GM12878 (cell line): ENCODE data around the gene PPIA. TPM values are rescaled to one million over a fixed set of nuclear protein-coding genes. Genes with fewer than 3 reads are reported as not detected.

Source experiments
- ATAC-seq: fragments of 200-7000 bp; cut with Tn5 transposase; 3 replicates; pipeline ENCODE4 v1.9.1; 2020; ENCODE audit warnings: mild to moderate bottlenecking, moderate library complexity
- BruUV-seq: library from RNA; stranded (reverse); fragments of 400-500 nt; replicated peaks from 2 replicates; lab custom pipeline; 2021; lab: Mats Ljungman, UMichigan
- CTCF ChIA-PET: fragments of 300-600 bp; sonication (Branson Sonifier 250); formaldehyde crosslinking; extraction: SDS; loops from one replicate; lab custom pipeline; 2021; ENCODE audit warnings: inconsistent platforms; lab: Yijun Ruan, JAX
- POLR2A ChIA-PET: fragments of 350-600 bp; formaldehyde crosslinking; extraction: SDS; loops from one replicate; lab custom pipeline; 2021; ENCODE audit warnings: inconsistent platforms; lab: Charles Lee
- RAD21 ChIA-PET: fragments of 300-600 bp; sonication (Branson Sonifier 250); formaldehyde crosslinking; loops from one replicate; lab custom pipeline; 2023; ENCODE audit warnings: antibody characterized with exemption; ENCODE audit not compliant: unreplicated experiment; lab: Charles Lee
- SMC1A ChIA-PET: fragments of 300-600 bp; sonication (Branson Sonifier 250); formaldehyde crosslinking; loops from one replicate; lab custom pipeline; 2023; ENCODE audit not compliant: unreplicated experiment, uncharacterized antibody; lab: Charles Lee
- DNase-seq: peaks from one replicate; pipeline ENCODE4 v3.0.0-alpha.2; 2011; ENCODE audit warnings: low read depth, low spot score
- FAIRE-seq: peaks from 3 replicates; lab custom pipeline; 2011; peaks lifted over from hg19 to GRCh38; lab: Jason Lieb, UNC
- H2AFZ ChIP-seq: 2 replicates; pipeline ENCODE4 v1.6.0; 2011; ENCODE audit warnings: low read depth, low read length, control low read depth; ENCODE audit not compliant: control insufficient read depth
- H3K27ac ChIP-seq: 2 replicates; pipeline ENCODE4 v1.5.1; 2011; ENCODE audit warnings: control low read depth; ENCODE audit not compliant: control insufficient read depth, insufficient read depth
- H3K27me3 ChIP-seq, 2 experiments: replicated peaks in 1 of 2; 2 replicates each; pipeline versions ENCODE4 v1.6.0 to v1.6.1; 2011; ENCODE audit warnings: low read length in 1 of 2; ENCODE audit not compliant: control insufficient read depth in 2 of 2, insufficient read depth in 2 of 2
- H3K36me3 ChIP-seq, 2 experiments: 2 replicates each; pipeline ENCODE4 v1.5.1; 2011; ENCODE audit warnings: low read length in 1 of 2; ENCODE audit not compliant: control insufficient read depth in 2 of 2, insufficient read depth in 2 of 2
- H3K4me1 ChIP-seq: 2 replicates; pipeline ENCODE4 v1.6.1; 2011; ENCODE audit warnings: mild to moderate bottlenecking, low read length, moderate library complexity, mixed read lengths; ENCODE audit not compliant: control insufficient read depth, insufficient read depth
- H3K4me2 ChIP-seq: 2 replicates; pipeline ENCODE4 v1.6.0; 2011; ENCODE audit warnings: control low read depth; ENCODE audit not compliant: control insufficient read depth, insufficient read depth
- H3K4me3 ChIP-seq: fragments of 200-600 bp; sonication (generic); 2 replicates; pipeline ENCODE4 v1.5.1; 2016
- H3K79me2 ChIP-seq: 2 replicates; pipeline ENCODE4 v1.6.0; 2011; ENCODE audit warnings: low read length; ENCODE audit not compliant: control insufficient read depth, insufficient read depth
- H3K9ac ChIP-seq: 2 replicates; pipeline ENCODE4 v1.8.0; 2011; ENCODE audit warnings: low read length, control low read depth, mixed read lengths; ENCODE audit not compliant: control insufficient read depth, insufficient read depth
- H3K9me3 ChIP-seq: replicated peaks from 3 replicates; pipeline ENCODE4 v1.5.1; 2011; ENCODE audit warnings: mild to moderate bottlenecking, low read length; ENCODE audit not compliant: control insufficient read depth, insufficient read depth
- H4K20me1 ChIP-seq: 2 replicates; pipeline ENCODE4 v1.6.0; 2011; ENCODE audit not compliant: control insufficient read depth, insufficient read depth
- BRCA1 ChIP-seq: IDR thresholded peaks from 2 replicates; pipeline ENCODE4 v1.6.1; 2011; ENCODE audit warnings: low read depth, low read length, improper control_type of control experiment
- CEBPB ChIP-seq, 2 experiments: fragments of 150-350 bp in 1 of 2; IDR thresholded peaks; 2 replicates each; pipeline ENCODE4 v1.6.1; 2012 to 2014; ENCODE audit warnings: low read depth in 2 of 2, low read length in 2 of 2, borderline replicate concordance in 1 of 2, inconsistent platforms in 1 of 2
- DPF2 ChIP-seq: fragments of 450-650 bp; IDR thresholded peaks from 2 replicates; pipeline ENCODE4 v1.6.1; 2017; ENCODE audit warnings: mild to moderate bottlenecking
- EP300 ChIP-seq, 2 experiments: fragments of 150-350 bp in 1 of 2; IDR thresholded peaks; 2 replicates each; pipeline ENCODE4 v1.6.1; 2011 to 2012; ENCODE audit warnings: low read depth in 2 of 2, low read length in 2 of 2, borderline replicate concordance in 1 of 2, improper control_type of control experiment in 1 of 2, inconsistent platforms in 1 of 2; ENCODE audit not compliant: control insufficient read depth in 1 of 2
- HDAC6 ChIP-seq: fragments of 200-600 bp; sonication (generic); IDR thresholded peaks from one replicate; pipeline ENCODE4 v1.8.0; 2017; ENCODE audit warnings: antibody characterized with exemption; ENCODE audit not compliant: unreplicated experiment
- IKZF2 ChIP-seq, 2 experiments: fragments of 450-650 bp; IDR thresholded peaks; 2 replicates each; pipeline ENCODE4 v1.6.1; 2017; ENCODE audit warnings: mild to moderate bottlenecking in 2 of 2, moderate library complexity in 2 of 2
- MTA2 ChIP-seq: fragments of 450-650 bp; IDR thresholded peaks from 2 replicates; pipeline ENCODE4 v1.6.1; 2016; ENCODE audit warnings: low read depth, mild to moderate bottlenecking, moderate library complexity
- MXI1 ChIP-seq: fragments of 150-350 bp; IDR thresholded peaks from 2 replicates; pipeline ENCODE4 v1.6.1; 2011; ENCODE audit warnings: low read depth, mild to moderate bottlenecking, inconsistent platforms, low read length, improper control_type of control experiment
- NFYB ChIP-seq: IDR thresholded peaks from 2 replicates; pipeline ENCODE4 v1.6.1; 2011; ENCODE audit warnings: low read depth, mild to moderate bottlenecking, low read length, improper control_type of control experiment, moderate library complexity; ENCODE audit not compliant: insufficient read depth
- POLR2AphosphoS2 ChIP-seq: IDR thresholded peaks from 2 replicates; pipeline ENCODE4 v1.6.1; 2011; ENCODE audit warnings: low read depth, mild to moderate bottlenecking, low read length, improper control_type of control experiment, moderate library complexity
- RFX5 ChIP-seq: IDR thresholded peaks from 2 replicates; pipeline ENCODE4 v1.6.1; 2011; ENCODE audit warnings: low read depth, low read length, improper control_type of control experiment
- SMAD5 ChIP-seq: IDR thresholded peaks from 2 replicates; pipeline ENCODE4 v1.6.1; 2016; ENCODE audit warnings: antibody characterized with exemption, low read depth
- TARDBP ChIP-seq: IDR thresholded peaks from 2 replicates; pipeline ENCODE4 v1.6.1; 2016; ENCODE audit warnings: borderline replicate concordance
- YBX1 ChIP-seq: fragments of 450-650 bp; IDR thresholded peaks from 2 replicates; pipeline ENCODE4 v1.6.1; 2016; ENCODE audit warnings: antibody characterized with exemption
- ZBTB4 ChIP-seq: fragments of 450-650 bp; formaldehyde crosslinking; IDR thresholded peaks from 2 replicates; pipeline ENCODE4 v1.4.0; 2022; ENCODE audit warnings: mild to moderate bottlenecking, moderate library complexity
- WGBS: methylation state at CpG from one replicate; pipeline ENCODE4 v1.1.6; 2016; ENCODE audit warnings: low lambda C conversion rate; ENCODE audit not compliant: insufficient replicate concordance, insufficient coverage; ENCODE audit errors: missing lambda C conversion rate; 5-methylcytosine and 5-hydroxymethylcytosine counted together
- in situ Hi-C: fragments of 300-500 bp; cut with MboI; formaldehyde crosslinking; loops from 9 replicates; pipeline ENCODE4 v1.14.3; 2018; ENCODE audit warnings: mixed read lengths
- intact Hi-C: fragments of 100-400 bp; cut with micrococcal nuclease; formaldehyde crosslinking; loops from one replicate; pipeline ENCODE4 v1.14.2; 2022; ENCODE audit not compliant: unreplicated experiment
- polyA plus RNA-seq, 11 experiments: library from polyadenylated mRNA; depleted of rRNA in 4 of 11; unstranded in 6 of 11; stranded (reverse) in 5 of 11; fragments of >200 nt; fragmentation: Nextera tagmentation in 4 of 11; fragmentation: Illumina TruSeq in 1 of 11; extraction: Ambion mirVana in 4 of 11; extraction: Trizol in 1 of 11; gene quantifications; 1 replicate in 1 of 11; 2 replicates in 10 of 11; pipeline versions ENCODE4 v1.2.1 to v1.2.3, GENCODE V29; 2011 to 2016; ENCODE audit warnings: inconsistent platforms in 2 of 11, missing spikeins in 2 of 11, low read depth in 1 of 11
- total RNA-seq, 4 experiments: library from RNA; depleted of rRNA in 3 of 4; stranded (reverse); fragments of >200 nt in 3 of 4; fragmentation: Illumina TruSeq in 1 of 4; extraction: Trizol in 1 of 4; gene quantifications; 2 replicates each; pipeline versions ENCODE4 v1.2.1 to v1.2.3, GENCODE V29; 2013 to 2021
- TF ChIP-seq, protein P1 (sequence below): fragments of 450-650 bp; IDR thresholded peaks from 2 replicates; pipeline ENCODE4 v1.6.1; 2018; ENCODE audit warnings: borderline replicate concordance, mild to moderate bottlenecking; ENCODE audit not compliant: partially characterized antibody

Gene PPIA
- total and polyA plus RNA-seq, 10 of the 15 experiments (the other 5 are each of a cell fraction or from before 2014, with no cell fraction given): 2,712 to 7,982 (median 5,027) TPM

DNA sequence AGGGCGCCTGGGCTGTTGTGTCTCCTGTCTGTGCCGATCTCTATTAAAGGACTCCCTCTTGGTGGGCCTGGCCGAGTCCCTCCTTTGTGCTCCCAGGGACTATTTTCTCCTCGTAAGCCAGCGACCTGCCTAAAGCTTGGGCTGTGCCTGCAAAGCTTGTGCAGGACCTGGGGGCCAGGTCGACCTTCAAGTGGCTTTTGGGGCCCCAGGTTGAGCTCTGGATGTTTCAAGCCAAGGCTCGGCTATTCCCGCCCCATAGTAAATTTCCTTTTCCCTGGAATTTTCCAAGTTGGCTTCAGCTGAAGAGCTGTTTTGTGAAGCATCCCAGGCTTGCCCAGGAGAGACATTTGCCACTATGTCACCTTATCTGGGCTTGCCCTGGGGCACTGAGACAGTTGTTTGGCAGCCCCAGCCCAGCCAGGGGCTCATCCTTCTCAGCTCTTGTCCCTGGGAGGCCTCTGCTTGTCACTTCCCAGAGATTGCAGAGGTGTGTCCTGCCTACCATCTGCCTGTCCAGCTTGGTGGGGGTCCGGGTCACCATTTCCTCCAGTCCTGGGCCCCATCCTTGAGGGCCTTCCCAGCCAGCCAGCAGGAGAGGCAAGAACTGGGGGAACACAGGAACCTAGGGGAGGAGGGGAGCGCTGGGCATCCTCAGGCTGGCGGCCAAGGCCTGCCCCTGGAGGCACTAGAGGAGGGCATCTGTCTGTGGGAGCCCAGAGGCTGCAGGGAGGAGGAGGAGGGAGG is 27.7 kb upstream of the PPIA start:
- no peaks in the 10 kb centered on the region for H3K79me2 ChIP-seq
- WGBS: 60% methylated on average over 11 of the region's 11 CpGs
- peaks cover 14 to 31% of the 10 kb centered on the region in 2 experiments for H3K36me3 ChIP-seq
- ChIA-PET POLR2A (interaction anchor here (0.6 to 4.3 kb wide), 8 partner anchors 18 to 163 kb away, joined by 3 to 33 read pairs (median 4); partner anchors contain the start of genes OGDH and PURB), RAD21 (interaction anchor here (0.9 to 4.1 kb wide), 7 partner anchors 17 to 195 kb away, joined by 3 to 40 read pairs (median 4); partner anchors contain the start of gene DDX56), CTCF (interaction anchor here (0.8 to 3.4 kb wide), 4 partner anchors 18 to 134 kb away, joined by 3 to 11 read pairs (median 4); no protein-coding TSS in a partner anchor), SMC1A (interaction anchor here (0.6 to 1.6 kb wide), 10 partner anchors 8 to 186 kb away, joined by 3 to 9 read pairs (median 4); partner anchors contain the start of gene TMED4)
- H3K4me3 ChIP-seq: peak overlapping the region; percentile 39; the same call in 1 of the 2 replicates
- intact Hi-C loops (loop anchor here (2.0 kb wide), 1 partner anchor 18 kb away; no protein-coding TSS in a partner anchor), in situ Hi-C loops (no loop called here)
- BruUV-seq: no TSS peak
- no peak overlapping the region for H3K9ac ChIP-seq
- H3K27me3 ChIP-seq: no peaks in the 10 kb centered on the region
- no peaks in the 10 kb centered on the region for H4K20me1 ChIP-seq
- H3K27ac ChIP-seq: peak overlapping the region; percentile 63
- no peaks in the 10 kb centered on the region for H3K9me3 ChIP-seq
- no peak overlapping the region; the same call in 1 of the 2 replicates for H2AFZ ChIP-seq
- peaks cover 36% of the 10 kb centered on the region for H3K4me1 ChIP-seq
- ATAC-seq: peak; percentile 10; the same call in 1 of the 3 replicates
- FAIRE-seq: no peak
- DNase-seq: no peak
- peak overlapping the region; percentile 5 for H3K4me2 ChIP-seq
- TF ChIP-seq TARDBP (no peak; the same call in 1 of the 2 replicates), EP300 (IDR thresholded peaks at IDR 0.05; ENCODE audit: borderline replicate concordance in 1 of 2, control insufficient read depth in 1 of 2, low read depth in 2 of 2, low read length in 2 of 2) (no peak), NFYB (no peak), IKZF2 (IDR thresholded peaks at IDR 0.05) (no peak), HDAC6 (no peak), POLR2AphosphoS2 (no peak; the same call in 1 of the 2 replicates), DPF2 (no peak), ZBTB4 (CRISPR knock-in tag) (no peak), YBX1 (no peak), MTA2 (no peak), MXI1 (no peak), SMAD5 (no peak), RFX5 (no peak), BRCA1 (no peak), CEBPB (IDR thresholded peaks at IDR 0.05; ENCODE audit: borderline replicate concordance in 1 of 2, low read depth in 2 of 2, low read length in 2 of 2) (no peak)
- TF ChIP-seq, protein P1, sequence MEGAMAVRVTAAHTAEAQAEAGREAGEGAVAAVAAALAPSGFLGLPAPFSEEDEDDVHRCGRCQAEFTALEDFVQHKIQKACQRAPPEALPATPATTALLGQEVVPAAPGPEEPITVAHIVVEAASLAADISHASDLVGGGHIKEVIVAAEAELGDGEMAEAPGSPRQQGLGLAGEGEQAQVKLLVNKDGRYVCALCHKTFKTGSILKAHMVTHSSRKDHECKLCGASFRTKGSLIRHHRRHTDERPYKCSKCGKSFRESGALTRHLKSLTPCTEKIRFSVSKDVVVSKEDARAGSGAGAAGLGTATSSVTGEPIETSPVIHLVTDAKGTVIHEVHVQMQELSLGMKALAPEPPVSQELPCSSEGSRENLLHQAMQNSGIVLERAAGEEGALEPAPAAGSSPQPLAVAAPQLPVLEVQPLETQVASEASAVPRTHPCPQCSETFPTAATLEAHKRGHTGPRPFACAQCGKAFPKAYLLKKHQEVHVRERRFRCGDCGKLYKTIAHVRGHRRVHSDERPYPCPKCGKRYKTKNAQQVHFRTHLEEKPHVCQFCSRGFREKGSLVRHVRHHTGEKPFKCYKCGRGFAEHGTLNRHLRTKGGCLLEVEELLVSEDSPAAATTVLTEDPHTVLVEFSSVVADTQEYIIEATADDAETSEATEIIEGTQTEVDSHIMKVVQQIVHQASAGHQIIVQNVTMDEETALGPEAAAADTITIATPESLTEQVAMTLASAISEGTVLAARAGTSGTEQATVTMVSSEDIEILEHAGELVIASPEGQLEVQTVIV: no peak
